ENCODE results near the gene ABI2.

DNA sequence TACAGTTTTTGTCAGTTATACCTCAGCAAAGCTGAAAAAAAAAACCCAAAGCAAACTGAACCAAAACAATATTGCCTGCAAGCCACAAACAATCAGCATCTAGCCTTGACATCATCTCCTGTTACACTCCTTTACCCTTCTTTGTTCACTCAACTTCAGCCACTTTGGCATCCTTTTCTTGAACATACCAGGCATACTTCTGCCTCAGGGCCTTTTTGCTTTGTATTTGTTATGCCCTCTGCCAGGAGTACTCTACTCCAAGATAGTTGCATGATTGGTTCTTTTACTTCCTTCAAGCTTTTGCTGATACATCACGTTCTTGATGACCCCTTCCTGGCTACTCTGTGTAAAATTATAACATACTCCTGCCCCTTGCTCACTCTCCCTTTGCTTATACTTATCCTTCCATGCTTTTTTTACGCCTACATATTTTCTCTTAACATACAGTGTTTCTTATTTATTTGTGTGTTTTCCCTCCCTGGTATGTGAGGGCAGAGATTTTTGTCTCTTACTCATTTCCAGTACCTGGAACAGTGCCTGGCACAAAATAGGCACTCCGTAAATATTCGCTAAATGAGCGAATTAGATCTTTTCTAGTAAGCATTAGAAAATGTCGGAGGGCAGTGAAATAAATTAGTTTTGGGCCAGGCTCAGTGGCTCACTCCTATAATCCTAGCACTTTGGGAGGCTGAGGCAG lies 12.7 kb downstream of the ABI2 start:
- TF ChIP-seq, protein P1, sequence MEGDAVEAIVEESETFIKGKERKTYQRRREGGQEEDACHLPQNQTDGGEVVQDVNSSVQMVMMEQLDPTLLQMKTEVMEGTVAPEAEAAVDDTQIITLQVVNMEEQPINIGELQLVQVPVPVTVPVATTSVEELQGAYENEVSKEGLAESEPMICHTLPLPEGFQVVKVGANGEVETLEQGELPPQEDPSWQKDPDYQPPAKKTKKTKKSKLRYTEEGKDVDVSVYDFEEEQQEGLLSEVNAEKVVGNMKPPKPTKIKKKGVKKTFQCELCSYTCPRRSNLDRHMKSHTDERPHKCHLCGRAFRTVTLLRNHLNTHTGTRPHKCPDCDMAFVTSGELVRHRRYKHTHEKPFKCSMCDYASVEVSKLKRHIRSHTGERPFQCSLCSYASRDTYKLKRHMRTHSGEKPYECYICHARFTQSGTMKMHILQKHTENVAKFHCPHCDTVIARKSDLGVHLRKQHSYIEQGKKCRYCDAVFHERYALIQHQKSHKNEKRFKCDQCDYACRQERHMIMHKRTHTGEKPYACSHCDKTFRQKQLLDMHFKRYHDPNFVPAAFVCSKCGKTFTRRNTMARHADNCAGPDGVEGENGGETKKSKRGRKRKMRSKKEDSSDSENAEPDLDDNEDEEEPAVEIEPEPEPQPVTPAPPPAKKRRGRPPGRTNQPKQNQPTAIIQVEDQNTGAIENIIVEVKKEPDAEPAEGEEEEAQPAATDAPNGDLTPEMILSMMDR (conservative IDR thresholded peaks at IDR 0.05 in 1 of 2, IDR thresholded peaks at IDR 0.05 in 1 of 2; ENCODE audit: extremely low read depth in 1 of 2, insufficient read depth in 1 of 2, low read depth in 1 of 2, low read length in 2 of 2), result no peak
- TF ChIP-seq EZH2 (IDR thresholded peaks at IDR 0.05; ENCODE audit: borderline replicate concordance, low read length), result no peak
